Stimulated activated CD8-positive, alpha-beta memory T cell treated with anti-CD3 and anti-CD28 coated beads, Interleukin-15, amount 100 ng/mL, for 24 hours (primary cell): ENCODE data around the gene IRX4.

Experiments used
- DNase-seq: peaks from one replicate; pipeline ENCODE4 v3.0.0-alpha.2; 2020; ENCODE audit warnings: low read depth

Gene IRX4

DNA sequence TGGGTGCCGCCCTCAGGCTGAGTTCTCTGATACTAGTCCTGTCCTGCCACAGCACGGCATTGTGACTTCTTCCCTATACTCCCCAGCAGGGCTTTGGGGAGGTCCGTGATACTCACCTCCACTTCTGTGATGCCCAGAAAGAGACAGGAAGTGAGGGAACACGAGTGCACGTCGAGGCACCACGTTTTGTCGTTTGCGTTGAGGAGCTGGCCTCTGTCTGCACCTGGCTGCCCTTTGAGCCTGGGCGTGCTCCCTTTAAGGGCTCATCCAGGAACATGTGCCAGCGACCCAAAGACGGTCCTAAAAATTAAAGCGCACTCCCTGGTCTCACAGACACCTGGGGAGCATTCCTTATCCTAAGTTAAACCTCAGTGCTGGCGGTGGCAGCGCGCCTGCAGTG lies 8.7 kb upstream of the IRX4 start:
- no peak for DNase-seq

GRCh38 chr5:1890296-1890695 lies 7.6 kb upstream of the IRX4 start:
- DNase-seq = no peak

DNA sequence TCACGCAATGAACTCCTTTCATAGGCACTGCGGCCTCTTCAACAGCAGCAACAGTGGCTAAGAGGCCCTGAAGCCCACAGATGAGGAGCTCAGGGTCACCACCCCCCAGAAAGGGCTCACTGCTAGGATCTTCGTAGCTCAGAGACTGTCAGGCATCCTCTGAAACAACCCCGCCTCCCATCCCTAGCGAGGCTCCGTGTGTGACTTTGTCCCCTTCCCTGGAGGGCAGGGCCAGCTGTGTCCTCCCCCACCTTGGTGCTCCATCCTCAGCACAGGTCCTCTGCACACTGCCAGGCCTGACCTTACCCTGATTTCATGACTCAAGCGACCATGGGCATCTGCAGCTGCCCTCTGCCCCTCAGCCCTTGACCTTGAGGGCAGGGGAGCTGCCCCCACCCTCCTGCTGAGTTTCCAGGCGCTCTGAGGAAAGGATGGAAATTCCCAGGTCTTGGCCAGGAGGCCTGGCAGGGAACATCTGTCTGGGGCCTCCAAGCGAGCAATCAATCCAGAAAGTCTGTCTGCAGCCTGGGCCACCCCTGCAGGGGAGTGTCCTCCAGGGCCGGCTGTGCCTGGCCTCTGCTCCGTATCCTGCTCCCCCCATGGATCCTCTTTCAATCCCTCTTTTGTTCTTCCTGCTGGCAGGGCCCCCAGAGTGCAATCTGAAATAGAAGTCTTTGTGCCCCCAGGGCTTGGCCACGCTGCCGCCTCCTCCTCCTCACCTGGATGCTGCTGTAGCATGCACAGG lies 6.8 kb upstream of the IRX4 start:
- no peak for DNase-seq

GRCh38 chr5:1888541-1889251 lies 6.0 kb upstream of the IRX4 start:
- DNase-seq = no peak

- DNase-seq = no peak
Measured at GRCh38 chr5:1887588-1888360, 5.0 kb upstream of the IRX4 start.

DNA sequence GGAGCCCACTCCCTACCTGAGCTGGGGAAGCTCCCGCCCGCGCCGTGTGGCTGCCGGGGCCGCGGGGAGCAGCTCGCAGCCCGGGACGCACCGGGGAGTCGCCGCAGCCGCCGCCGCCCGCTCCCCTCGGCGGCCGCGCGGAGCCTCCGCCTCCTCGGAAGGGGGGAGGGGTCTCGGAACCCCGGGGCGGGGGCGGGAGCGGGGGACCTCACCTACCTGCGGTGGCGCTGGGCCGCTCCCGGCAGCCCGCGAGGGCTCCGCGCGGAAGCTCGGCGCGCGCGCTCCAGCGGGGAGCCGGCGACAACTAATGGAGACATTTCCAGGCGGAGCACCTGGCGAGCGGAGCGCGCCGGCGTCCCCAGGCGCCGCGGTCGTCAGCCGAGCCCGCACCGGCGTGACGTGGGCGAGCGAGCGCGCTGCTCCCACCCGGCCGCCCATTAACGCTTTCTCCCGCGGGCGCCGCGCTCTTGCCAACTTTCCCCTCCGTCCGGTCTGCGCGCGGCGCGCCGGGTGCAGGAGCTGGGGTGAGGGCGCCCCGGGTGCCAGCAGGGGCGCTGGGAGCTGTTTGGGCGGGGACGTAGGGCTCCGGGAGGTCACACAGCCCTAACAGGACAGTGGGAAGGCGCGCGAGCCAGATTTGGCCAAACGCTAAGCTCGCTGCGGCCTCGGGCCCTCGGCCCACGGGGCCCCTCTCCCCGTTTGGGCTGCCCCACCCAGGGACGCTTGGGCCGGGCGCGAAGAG lies 4.3 kb upstream of the IRX4 start:
- no peak for DNase-seq

DNA sequence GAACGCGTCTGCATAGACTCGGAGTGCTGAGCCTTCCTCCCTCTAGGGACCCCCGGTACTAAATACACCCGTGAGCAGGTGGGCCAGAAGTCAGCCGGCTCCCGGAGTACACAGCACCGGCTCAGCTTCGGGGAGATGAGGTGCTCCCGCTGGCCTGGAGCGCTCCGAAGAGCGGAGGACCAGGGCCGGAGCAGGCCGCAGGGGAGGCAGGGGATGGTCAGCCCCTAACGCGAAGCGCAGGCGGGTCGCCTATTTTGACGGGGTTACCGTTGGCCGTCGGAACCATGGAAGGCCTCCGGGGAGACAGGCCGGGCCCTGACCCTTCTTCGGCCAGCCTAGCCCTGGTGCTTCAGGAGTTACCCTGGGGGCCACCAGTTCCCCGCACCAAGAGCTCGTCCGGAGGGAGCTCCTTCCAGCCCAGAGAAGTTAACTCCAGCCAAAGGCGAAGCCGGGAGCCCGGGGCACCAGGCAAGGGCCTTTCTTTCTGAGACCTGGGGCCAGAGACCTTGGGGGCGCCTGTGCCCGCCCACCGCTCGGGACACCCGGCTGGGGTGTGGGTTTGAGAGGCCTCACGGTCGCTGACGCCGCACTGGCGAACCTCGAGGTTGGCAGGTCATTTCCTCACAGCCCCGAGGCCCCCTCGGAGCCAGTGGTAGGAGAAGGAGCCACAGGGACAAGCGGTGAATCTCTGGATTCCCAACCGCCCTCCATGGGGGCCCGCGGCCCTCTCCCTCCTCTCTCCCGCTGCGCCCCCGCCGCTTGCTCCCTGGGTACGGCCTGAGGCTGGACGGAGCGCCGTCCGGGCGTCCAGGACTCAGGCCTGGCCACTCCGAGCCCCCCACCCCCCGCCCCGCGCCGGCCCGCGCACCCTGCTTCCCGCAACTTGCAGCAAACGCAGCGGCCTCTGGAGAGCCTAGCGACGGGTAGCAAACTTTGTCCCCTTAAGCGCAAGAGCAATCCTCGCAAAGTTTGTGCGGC lies 3.4 kb upstream of the IRX4 start:
- DNase-seq = no peak

DNA sequence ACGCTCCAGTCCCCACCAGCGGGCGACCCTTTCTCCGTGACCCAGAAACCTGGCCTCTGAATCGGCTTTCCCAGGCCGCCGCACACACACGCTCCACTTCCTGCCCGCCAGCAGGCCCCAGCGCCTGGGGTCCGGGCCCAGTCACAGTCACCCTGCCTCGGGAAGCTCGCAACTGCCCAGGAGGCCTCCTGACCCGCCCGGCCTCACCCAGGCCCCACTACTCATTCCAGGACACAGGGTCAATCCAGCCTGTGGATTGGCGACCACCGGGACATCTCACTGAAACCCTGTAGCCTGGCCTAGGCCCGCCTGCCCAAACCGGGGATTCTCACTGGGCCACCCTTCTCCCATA lies 2.7 kb upstream of the IRX4 start:
- no peak for DNase-seq

- DNase-seq = no peak
Measured at GRCh38 chr5:1884678-1885403, 2.1 kb upstream of the IRX4 start.

DNA sequence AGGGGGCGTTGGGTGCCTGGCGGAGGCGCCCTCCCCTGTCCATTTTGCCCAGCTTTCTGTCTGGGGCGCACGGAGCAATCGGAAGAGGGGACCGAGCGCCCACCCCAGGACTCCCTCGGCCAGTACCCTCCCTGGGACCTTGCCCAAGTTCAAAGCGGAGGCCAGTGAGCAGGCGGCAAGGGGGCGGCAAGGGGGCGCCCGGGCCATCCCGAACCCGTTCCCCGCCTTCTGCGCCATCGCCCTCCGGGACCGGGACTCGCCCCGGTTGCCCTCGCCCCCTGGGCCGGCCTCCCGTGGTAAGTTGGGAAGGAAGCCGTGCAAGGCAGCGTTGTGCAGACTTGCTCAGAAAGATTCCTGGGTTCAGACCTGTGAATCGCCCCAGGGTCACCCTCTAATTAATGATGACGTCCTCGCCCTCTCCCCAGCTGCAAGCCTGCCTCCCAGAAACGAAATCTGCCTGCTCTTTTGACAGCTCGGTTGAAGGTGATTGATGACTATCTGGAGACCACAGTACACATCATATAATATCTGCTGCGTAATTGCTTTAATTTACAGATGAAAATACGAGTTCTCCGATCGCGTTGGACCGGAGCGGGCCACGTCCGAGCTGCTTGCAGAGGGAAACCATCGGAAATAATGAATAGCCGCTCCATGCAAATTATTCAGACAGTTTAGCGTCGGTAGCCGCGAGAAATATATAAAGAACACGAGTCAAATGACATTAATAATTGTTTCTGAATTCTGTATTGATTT lies 1.4 kb upstream of the IRX4 start:
- no peak for DNase-seq

DNA sequence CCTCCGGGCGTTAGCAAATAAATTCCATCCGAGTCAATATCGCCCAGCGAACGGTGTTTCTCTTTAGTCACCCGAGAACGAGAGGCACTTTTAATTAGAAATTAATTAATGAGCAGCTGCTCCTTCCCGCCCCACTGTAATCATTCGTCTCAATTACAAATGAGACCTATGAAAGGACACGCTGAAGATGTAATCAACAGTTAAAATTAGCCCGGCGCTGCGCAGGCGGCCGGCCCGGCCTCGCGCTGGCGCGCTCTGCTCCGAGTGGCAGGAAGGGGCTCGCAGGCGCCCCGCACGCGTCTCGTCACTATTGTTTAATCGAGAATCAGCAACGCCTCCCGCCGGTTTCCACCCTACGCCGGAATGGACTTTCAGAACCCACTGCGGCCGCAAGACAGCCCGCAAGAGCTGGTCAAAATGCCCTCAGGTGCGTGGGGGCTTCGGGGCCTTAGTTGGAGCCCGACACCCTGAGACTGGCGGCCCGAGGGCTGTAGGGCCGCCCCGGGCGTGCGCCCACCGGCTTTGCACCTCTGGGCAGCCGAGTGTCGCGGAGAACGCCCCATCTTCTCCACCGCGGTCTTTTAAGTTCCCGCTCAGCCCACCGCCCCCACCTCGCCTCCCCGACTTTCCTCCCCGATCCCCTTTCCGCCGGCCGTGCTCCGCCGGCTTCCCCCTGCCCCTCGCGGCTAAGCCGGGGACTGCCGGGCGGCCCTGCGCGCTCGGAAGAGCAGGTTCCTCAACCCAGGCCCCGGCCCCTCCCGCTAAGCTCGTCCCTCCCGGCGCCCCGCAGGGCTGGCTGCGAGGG lies 597 bp upstream of the IRX4 start:
- DNase-seq = no peak

DNA sequence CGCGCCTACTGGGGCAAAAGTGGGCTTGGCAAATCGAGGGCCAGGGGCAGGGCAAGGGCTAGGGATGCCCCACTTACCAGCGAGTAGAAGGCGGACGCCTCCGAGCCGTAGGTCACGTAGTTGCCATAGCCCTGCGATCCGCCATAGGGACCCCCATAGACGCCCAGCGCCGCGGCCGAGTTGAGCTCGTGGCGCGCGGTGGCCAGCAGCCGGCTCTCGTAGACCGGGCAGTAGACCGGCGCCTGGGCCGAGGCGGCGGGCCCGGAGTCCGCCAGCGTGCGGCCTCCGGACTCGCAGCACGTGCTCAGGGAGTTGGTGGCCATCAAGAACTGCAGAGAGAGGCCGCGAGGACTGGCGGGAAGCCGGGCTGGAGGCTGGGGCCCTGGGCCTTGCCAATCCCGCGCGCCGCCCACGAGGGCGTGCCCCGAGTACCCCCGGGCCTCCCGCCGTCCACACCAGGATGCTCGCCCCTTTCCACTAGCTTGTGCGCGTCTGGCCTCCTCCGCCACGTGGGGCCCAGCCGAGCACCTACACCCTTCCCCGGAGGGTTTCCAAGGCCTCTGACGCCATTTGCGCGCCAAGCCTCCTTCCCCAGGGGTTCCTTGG lies 891 bp downstream of the IRX4 start:
- DNase-seq = no peak

DNA sequence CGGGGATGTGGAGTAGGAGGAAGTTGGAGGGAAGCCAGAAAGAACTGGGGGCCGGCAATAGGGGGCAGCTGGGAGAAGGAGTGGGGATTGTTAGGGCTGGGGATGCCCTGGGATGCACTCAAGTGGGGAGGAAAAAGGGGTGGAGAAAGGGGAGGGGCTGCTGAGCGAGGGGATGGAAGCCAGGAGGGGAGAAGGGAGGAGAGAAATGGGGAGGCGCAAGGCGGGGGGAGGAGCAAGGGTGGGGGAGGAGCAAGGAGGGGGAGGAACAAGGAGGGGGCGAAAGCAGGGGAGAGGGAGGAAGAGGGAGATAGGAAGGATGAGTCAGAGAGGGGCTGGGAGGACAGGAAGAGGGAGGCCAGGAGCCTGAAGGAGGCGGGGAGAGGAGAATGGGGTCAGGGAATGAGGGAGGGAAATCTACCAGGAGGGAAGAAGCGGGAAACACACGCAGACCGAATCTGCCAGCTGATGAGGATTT lies 1.6 kb downstream of the IRX4 start:
- no peak for DNase-seq

- no peak for DNase-seq
Measured at GRCh38 chr5:1880377-1881025, 2.2 kb downstream of the IRX4 start.

DNA sequence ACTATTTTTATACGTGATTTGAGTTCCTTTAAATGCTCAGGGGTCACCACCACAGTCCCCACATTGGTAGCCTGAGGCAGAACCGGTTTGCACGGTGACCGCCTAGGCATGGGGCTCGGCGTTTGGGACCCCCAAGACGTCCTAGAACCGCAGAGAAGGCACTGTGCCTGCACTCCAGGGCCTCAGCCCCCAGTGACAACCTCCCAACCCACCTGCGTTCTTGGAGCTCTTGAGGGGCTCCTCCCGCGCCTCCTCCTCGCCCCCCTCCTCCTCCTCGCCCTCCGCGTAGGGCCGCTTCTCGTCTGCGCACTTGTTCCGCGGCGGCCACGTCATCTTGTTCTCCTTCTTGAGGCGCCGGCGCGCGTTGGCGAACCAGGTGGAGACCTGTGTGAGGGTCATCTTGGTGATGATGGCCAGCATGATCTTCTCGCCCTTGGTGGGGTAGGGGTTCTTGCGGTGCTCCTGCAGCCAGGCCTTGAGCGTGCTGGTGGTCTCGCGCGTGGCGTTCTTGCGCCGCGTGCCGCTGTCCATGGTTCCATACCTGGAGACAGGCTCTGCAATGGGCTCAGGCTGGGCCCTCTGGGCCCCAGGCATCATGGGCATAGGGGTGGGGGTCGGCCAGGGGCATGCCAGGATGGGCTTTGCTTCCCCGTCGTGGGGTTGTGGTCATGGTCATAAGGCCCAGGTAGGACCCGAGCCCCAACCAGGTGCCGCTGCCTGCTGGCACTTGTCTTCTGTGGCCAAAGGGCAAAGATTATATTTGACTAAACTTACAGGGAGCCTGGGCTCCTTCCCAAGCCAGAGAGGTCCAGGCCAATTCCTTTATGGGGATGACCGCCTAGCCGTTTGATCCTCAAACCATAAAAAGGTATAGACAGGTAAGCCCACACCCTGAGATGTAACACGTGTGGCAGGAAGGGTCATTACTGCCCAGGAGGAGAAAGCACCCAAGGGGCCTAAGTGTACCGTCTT lies 3.1 kb downstream of the IRX4 start:
- no peak for DNase-seq

DNA sequence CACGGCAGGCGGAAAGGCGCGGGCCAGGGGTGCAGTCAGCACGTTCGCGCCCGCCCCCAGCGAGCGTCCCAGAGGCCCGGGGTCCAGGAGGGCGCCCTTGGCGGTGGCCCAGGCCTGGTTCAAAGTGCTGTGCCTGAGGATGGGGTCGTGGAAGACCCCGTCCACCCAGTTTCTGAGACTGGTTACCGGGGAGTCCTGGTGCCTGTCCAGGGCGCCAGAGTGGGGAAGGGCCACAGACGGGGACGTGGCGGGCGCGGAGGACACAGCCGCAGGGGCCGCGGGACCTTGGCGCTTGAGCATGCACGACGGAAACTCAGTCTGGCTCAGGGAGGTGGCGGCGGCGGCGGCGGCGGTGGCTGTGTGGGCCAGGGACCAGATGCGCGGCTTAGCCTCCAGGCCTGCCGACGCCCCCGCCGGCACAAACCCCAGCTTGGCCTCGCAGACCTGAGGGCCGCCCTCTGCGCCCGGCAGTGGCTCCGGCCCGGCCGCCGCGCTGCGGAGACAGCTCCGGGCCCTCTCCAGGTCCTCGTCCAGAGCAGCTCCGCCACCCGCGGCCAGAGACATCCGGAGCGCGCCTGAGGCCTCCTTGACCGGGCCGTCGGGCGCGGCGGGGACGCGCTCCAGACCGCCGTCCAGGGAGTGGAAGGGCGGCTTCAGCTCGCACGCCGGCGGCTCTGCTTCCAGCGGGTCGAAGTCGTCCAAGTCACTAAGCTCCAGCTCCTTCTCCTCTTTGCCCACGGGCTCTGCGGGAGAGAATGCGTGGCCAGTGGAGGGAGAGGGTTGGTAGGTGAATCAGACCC lies 4.5 kb downstream of the IRX4 start:
- no peak for DNase-seq
